ENCODE measurements around the gene CHM. TPM values are rescaled to one million over a fixed set of nuclear protein-coding genes. Genes with fewer than 3 reads are reported as not detected.

CHM gene
- total RNA-seq, 2 experiments from 2014 or later, result 12.5 to 19.3 TPM

DNA sequence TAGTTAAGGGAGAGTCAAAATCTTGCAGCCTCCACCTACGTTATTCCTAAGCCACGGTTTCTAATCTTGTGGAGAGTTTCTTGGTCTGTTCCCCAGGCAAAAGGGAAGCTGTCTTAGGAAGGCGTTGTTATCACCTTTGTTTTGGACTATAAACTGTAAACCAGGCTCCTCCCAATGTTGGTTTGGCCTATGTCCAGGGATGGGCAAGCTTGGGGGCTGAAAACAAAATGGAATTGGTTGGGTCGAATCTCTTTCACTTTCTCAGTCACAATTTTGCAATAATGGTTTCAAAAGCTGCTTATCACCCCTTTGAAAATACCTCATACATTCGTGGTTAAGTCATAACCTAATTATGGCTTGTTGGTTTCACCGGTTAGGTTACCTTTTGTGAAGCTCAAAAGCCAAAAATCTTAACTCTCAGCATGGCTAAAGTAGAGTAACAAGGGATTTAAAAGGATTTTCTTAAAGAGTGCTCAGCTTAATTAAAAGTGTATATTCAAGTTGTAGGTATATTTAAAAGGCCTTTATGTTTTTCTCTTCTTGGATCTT lies 232.1 kb downstream of the CHM start:
- H3K4me3 Mint-ChIP-seq, result no peak overlapping the region
- CTCF ChIA-PET, result no interaction called here
- DNase-seq (no peak), ATAC-seq (no peak)
- peaks cover 8% of the 10 kb centered on the region for H3K9me3 Mint-ChIP-seq (ENCODE audit: low read depth)
- H3K4me1 Mint-ChIP-seq, result no peaks in the 10 kb centered on the region
- peaks cover 2% of the 10 kb centered on the region for H3K36me3 Mint-ChIP-seq
- no peaks in the 10 kb centered on the region for H3K27me3 Mint-ChIP-seq
- no peak overlapping the region for H3K27ac Mint-ChIP-seq

Small RNA genes within 50 kb of the gene (microRNA-seq; reads per million reads assigned to microRNA genes)
- gene MIR1321 (not detected), gene MIR361 (4,601 reads per million, percentile 93 among the genes with 10 or more reads in this experiment)

Other genes with a start within 250 kb of the CHM start
- gene DACH2, start 100.9 kb upstream of the CHM start, total RNA-seq, result not detected